NCI-H2029 (cell line): Measurements from ENCODE around the gene CYP51A1.
"Not testable (repeated sequence)": the region's sequence is repeated elsewhere in the genome, so short reads cannot be mapped to it uniquely, and the experiment has no call there.

Source experiments
- DNase-seq: peaks from one replicate; lab custom pipeline; 2025; lab: John Stamatoyannopoulos, UW

Gene CYP51A1

GRCh38 chr7:92134271-92135051 lies at the start of gene CYP51A1:
CYP51A1 (minus strand) TSS chr7:92134477; CDS start chr7:92134364, 113 bp downstream.
- peak; percentile 89 for DNase-seq

GRCh38 chr7:92178928-92179924 lies 44.9 kb upstream of the CYP51A1 start, which contains the start of gene LRRD1:
LRRD1 (minus strand) TSS chr7:92179142; CDS start chr7:92165202, 13,940 bp downstream.
- DNase-seq: peak; percentile 88

GRCh38 chr7:92177362-92177761 lies 43.1 kb upstream of the CYP51A1 start:
- DNase-seq: no peak

GRCh38 chr7:92169529-92169928 lies 35.3 kb upstream of the CYP51A1 start:
- not testable (repeated sequence) for DNase-seq

- DNase-seq: no peak
Observed at GRCh38 chr7:92161271-92161670, 27.0 kb upstream of the CYP51A1 start.

- no peak for DNase-seq
Observed at GRCh38 chr7:92158660-92159575, 24.6 kb upstream of the CYP51A1 start.

GRCh38 chr7:92156990-92157389 lies 22.7 kb upstream of the CYP51A1 start:
- no peak for DNase-seq

- DNase-seq: no peak
Observed at GRCh38 chr7:92155108-92155739, 20.9 kb upstream of the CYP51A1 start.

GRCh38 chr7:92150450-92151017 lies 16.3 kb upstream of the CYP51A1 start:
- no peak for DNase-seq

- no peak for DNase-seq
Observed at GRCh38 chr7:92149736-92150239, 15.5 kb upstream of the CYP51A1 start.

GRCh38 chr7:92143192-92143880 lies 9.1 kb upstream of the CYP51A1 start:
- not testable (repeated sequence) for DNase-seq

- DNase-seq: not testable (repeated sequence)
Observed at GRCh38 chr7:92142791-92143190, 8.5 kb upstream of the CYP51A1 start.

GRCh38 chr7:92141161-92141560 lies 6.9 kb upstream of the CYP51A1 start:
- no peak for DNase-seq

- no peak for DNase-seq
Observed at GRCh38 chr7:92137557-92137956, 3.3 kb upstream of the CYP51A1 start.

GRCh38 chr7:92135052-92135889 lies 994 bp upstream of the CYP51A1 start:
- DNase-seq: no peak

GRCh38 chr7:92133737-92134270 lies 473 bp downstream of the CYP51A1 start:
- DNase-seq: peak; percentile 24

- no peak for DNase-seq
Observed at GRCh38 chr7:92133133-92133736, 1.0 kb downstream of the CYP51A1 start.

GRCh38 chr7:92131764-92132330 lies 2.4 kb downstream of the CYP51A1 start:
- DNase-seq: no peak
